Mucosa of stomach (tissue), 1 donor: ENCODE results near the gene GHRHR.

Source experiments
- H3K27me3 ChIP-seq: one replicate; pipeline ENCODE4 v1.7.0; 2013; ENCODE audit warnings: mild to moderate bottlenecking, low read length; ENCODE audit not compliant: control insufficient read depth, insufficient read depth
- H3K36me3 ChIP-seq: one replicate; pipeline ENCODE4 v1.7.0; 2013; ENCODE audit warnings: low read length; ENCODE audit not compliant: control insufficient read depth, insufficient read depth
- H3K4me1 ChIP-seq: one replicate; pipeline ENCODE4 v1.7.0; 2013; ENCODE audit warnings: mild to moderate bottlenecking, low read length; ENCODE audit not compliant: control insufficient read depth, insufficient read depth
- H3K4me3 ChIP-seq: one replicate; pipeline ENCODE4 v1.7.0; 2013; ENCODE audit warnings: low read length
- H3K9ac ChIP-seq: one replicate; pipeline ENCODE4 v1.7.0; 2013; ENCODE audit warnings: mild to moderate bottlenecking, low read length, moderate library complexity
- H3K9me3 ChIP-seq: one replicate; pipeline ENCODE4 v1.7.0; 2013; ENCODE audit warnings: mild to moderate bottlenecking, low read length, moderate library complexity; ENCODE audit not compliant: control insufficient read depth
- donor health status: Pancreatic carcinoma.

Gene GHRHR

GRCh38 chr7:30990673-30991170, 27.0 kb downstream of the GHRHR start:
- H3K27me3 ChIP-seq: no peaks in the 10 kb centered on the region
- no peak overlapping the region for H3K9ac ChIP-seq
- H3K4me3 ChIP-seq: no peak overlapping the region
- peaks cover 10% of the 10 kb centered on the region for H3K4me1 ChIP-seq
- no peaks in the 10 kb centered on the region for H3K36me3 ChIP-seq
- no peaks in the 10 kb centered on the region for H3K9me3 ChIP-seq

- Histone ChIP-seq H3K36me3 (no peaks in the 10 kb centered on the region), H3K9ac (no peak overlapping the region), H3K4me3 (no peak overlapping the region), H3K4me1 (peaks cover 10% of the 10 kb centered on the region), H3K9me3 (no peaks in the 10 kb centered on the region), H3K27me3 (no peaks in the 10 kb centered on the region)
Measured at GRCh38 chr7:30992414-30992813, 28.7 kb downstream of the GHRHR start.

GRCh38 chr7:30994206-30995100, 30.7 kb downstream of the GHRHR start:
- Histone ChIP-seq H3K36me3 (no peaks in the 10 kb centered on the region), H3K27me3 (no peaks in the 10 kb centered on the region)

GRCh38 chr7:30995536-30995935, 31.8 kb downstream of the GHRHR start:
- Histone ChIP-seq H3K27me3 (no peaks in the 10 kb centered on the region), H3K4me3 (no peak overlapping the region)

More at GRCh38 chr7:30994206-30995100, 30.7 kb downstream of the GHRHR start:
- no peaks in the 10 kb centered on the region for H3K4me1 ChIP-seq
- H3K4me3 ChIP-seq: no peak overlapping the region
- no peak overlapping the region for H3K9ac ChIP-seq
- no peaks in the 10 kb centered on the region for H3K9me3 ChIP-seq

GRCh38 chr7:30996256-30996655, 32.5 kb downstream of the GHRHR start:
- H3K9ac ChIP-seq: no peak overlapping the region
- H3K36me3 ChIP-seq: no peaks in the 10 kb centered on the region
- no peaks in the 10 kb centered on the region for H3K27me3 ChIP-seq
- no peak overlapping the region for H3K4me3 ChIP-seq
- no peaks in the 10 kb centered on the region for H3K9me3 ChIP-seq
- H3K4me1 ChIP-seq: no peaks in the 10 kb centered on the region

More at GRCh38 chr7:30995536-30995935, 31.8 kb downstream of the GHRHR start:
- Histone ChIP-seq H3K9me3 (no peaks in the 10 kb centered on the region), H3K4me1 (no peaks in the 10 kb centered on the region), H3K9ac (no peak overlapping the region), H3K36me3 (no peaks in the 10 kb centered on the region)

GRCh38 chr7:30996883-30997282, 33.1 kb downstream of the GHRHR start:
- H3K36me3 ChIP-seq: no peaks in the 10 kb centered on the region
- no peak overlapping the region for H3K9ac ChIP-seq
- no peaks in the 10 kb centered on the region for H3K9me3 ChIP-seq
- no peak overlapping the region for H3K4me3 ChIP-seq
- no peaks in the 10 kb centered on the region for H3K27me3 ChIP-seq
- H3K4me1 ChIP-seq: no peaks in the 10 kb centered on the region

- Histone ChIP-seq H3K9me3 (no peaks in the 10 kb centered on the region), H3K36me3 (no peaks in the 10 kb centered on the region), H3K27me3 (no peaks in the 10 kb centered on the region), H3K9ac (no peak overlapping the region), H3K4me3 (no peak overlapping the region), H3K4me1 (no peaks in the 10 kb centered on the region)
Measured at GRCh38 chr7:30997316-30997715, 33.6 kb downstream of the GHRHR start.

GRCh38 chr7:30998180-30998579, 34.4 kb downstream of the GHRHR start:
- Histone ChIP-seq H3K36me3 (no peaks in the 10 kb centered on the region), H3K27me3 (no peaks in the 10 kb centered on the region), H3K4me3 (no peak overlapping the region), H3K4me1 (no peaks in the 10 kb centered on the region), H3K9ac (no peak overlapping the region), H3K9me3 (no peaks in the 10 kb centered on the region)

GRCh38 chr7:31000161-31000693, 36.5 kb downstream of the GHRHR start:
- no peaks in the 10 kb centered on the region for H3K9me3 ChIP-seq
- H3K36me3 ChIP-seq: no peaks in the 10 kb centered on the region
- peaks cover 5% of the 10 kb centered on the region for H3K27me3 ChIP-seq
- no peak overlapping the region for H3K9ac ChIP-seq
- no peaks in the 10 kb centered on the region for H3K4me1 ChIP-seq
- H3K4me3 ChIP-seq: no peak overlapping the region

GRCh38 chr7:31000779-31001178, 37.0 kb downstream of the GHRHR start:
- Histone ChIP-seq H3K27me3 (peaks cover 5% of the 10 kb centered on the region), H3K36me3 (no peaks in the 10 kb centered on the region), H3K9me3 (no peaks in the 10 kb centered on the region), H3K4me1 (no peaks in the 10 kb centered on the region), H3K9ac (no peak overlapping the region), H3K4me3 (no peak overlapping the region)

- Histone ChIP-seq H3K27me3 (peaks cover 5% of the 10 kb centered on the region), H3K9ac (no peak overlapping the region), H3K4me1 (no peaks in the 10 kb centered on the region), H3K36me3 (no peaks in the 10 kb centered on the region), H3K9me3 (no peaks in the 10 kb centered on the region), H3K4me3 (no peak overlapping the region)
Measured at GRCh38 chr7:31002256-31002655, 38.5 kb downstream of the GHRHR start.

GRCh38 chr7:31003097-31003496, 39.3 kb downstream of the GHRHR start:
- no peak overlapping the region for H3K9ac ChIP-seq
- H3K36me3 ChIP-seq: no peaks in the 10 kb centered on the region
- peaks cover 5% of the 10 kb centered on the region for H3K27me3 ChIP-seq
- no peaks in the 10 kb centered on the region for H3K9me3 ChIP-seq
- no peak overlapping the region for H3K4me3 ChIP-seq
- H3K4me1 ChIP-seq: no peaks in the 10 kb centered on the region
